ENCODE measurements around the gene GRM7. TPM values are rescaled to one million over a fixed set of nuclear protein-coding genes. Genes with fewer than 3 reads are reported as not detected.

The GRM7 gene
- total RNA-seq, 1 experiment from 2014 or later, result 0.28 TPM

GRCh38 chr3:7025581-7026300 lies 164.8 kb downstream of the GRM7 start:
- H3K27me3 ChIP-seq (ENCODE audit: insufficient read depth, low read length), result no peaks in the 10 kb centered on the region
- H2AFZ ChIP-seq (ENCODE audit: low read length), result no peak overlapping the region
- DNase-seq, result no peak
- H3K79me1 ChIP-seq (ENCODE audit: insufficient read depth, low read depth, low read length, poor library complexity, severe bottlenecking), result no peaks in the 10 kb centered on the region
- Mint-ChIP-seq H3K27ac (no peak overlapping the region), H3K4me3 (no peak overlapping the region), H3K27me3 (ENCODE audit: low read depth) (no peaks in the 10 kb centered on the region), H3K36me3 (ENCODE audit: insufficient read depth in 1 of 3, low read depth in 3 of 3) (no peaks in the 10 kb centered on the region), H3K9me3 (no peaks in the 10 kb centered on the region; a peak in 1 of 5 replicates), H3K4me1 (peaks cover 0 to 3% of the 10 kb centered on the region in 2 experiments; a peak in 1 of 4 replicates)
- H3K23me2 ChIP-seq (ENCODE audit: insufficient read length, low read depth, low read length, poor library complexity, severe bottlenecking), result no peaks in the 10 kb centered on the region
- TF ChIP-seq, protein P1, sequence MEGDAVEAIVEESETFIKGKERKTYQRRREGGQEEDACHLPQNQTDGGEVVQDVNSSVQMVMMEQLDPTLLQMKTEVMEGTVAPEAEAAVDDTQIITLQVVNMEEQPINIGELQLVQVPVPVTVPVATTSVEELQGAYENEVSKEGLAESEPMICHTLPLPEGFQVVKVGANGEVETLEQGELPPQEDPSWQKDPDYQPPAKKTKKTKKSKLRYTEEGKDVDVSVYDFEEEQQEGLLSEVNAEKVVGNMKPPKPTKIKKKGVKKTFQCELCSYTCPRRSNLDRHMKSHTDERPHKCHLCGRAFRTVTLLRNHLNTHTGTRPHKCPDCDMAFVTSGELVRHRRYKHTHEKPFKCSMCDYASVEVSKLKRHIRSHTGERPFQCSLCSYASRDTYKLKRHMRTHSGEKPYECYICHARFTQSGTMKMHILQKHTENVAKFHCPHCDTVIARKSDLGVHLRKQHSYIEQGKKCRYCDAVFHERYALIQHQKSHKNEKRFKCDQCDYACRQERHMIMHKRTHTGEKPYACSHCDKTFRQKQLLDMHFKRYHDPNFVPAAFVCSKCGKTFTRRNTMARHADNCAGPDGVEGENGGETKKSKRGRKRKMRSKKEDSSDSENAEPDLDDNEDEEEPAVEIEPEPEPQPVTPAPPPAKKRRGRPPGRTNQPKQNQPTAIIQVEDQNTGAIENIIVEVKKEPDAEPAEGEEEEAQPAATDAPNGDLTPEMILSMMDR (conservative IDR thresholded peaks at IDR 0.05), result no peak
- H4K20me1 ChIP-seq (ENCODE audit: control insufficient read depth, insufficient read depth, insufficient read length), result no peaks in the 10 kb centered on the region
- H4K91ac ChIP-seq (ENCODE audit: insufficient read length, low read depth, low read length), result no peak overlapping the region
- no peak overlapping the region for H2BK12ac ChIP-seq (ENCODE audit: insufficient read length, low read depth, low read length)
- H3K9me3 ChIP-seq (ENCODE audit: control insufficient read depth, low read depth, low read length), result no peaks in the 10 kb centered on the region
- no peak overlapping the region for H3T11ph ChIP-seq (ENCODE audit: low read length)
- no peak overlapping the region for H2BK120ac ChIP-seq (ENCODE audit: low read depth, low read length, poor library complexity, severe bottlenecking)
- no peak overlapping the region for H4K8ac ChIP-seq (replicated peaks; ENCODE audit: insufficient read length, low read depth, low read length)
- H3K56ac ChIP-seq (ENCODE audit: insufficient read length, low read depth, low read length), result no peak overlapping the region
- H3K14ac ChIP-seq (ENCODE audit: insufficient read depth, low read length), result no peak overlapping the region
- H2AK5ac ChIP-seq (ENCODE audit: insufficient read length, low read length), result no peak overlapping the region
- no peaks in the 10 kb centered on the region for H3K4me1 ChIP-seq (ENCODE audit: insufficient read depth, low read length)
- no peak overlapping the region for H3K18ac ChIP-seq (ENCODE audit: insufficient read length, low read depth, low read length)
- no peak overlapping the region for H3K27ac ChIP-seq (ENCODE audit: insufficient read length, low read depth, low read length)
- no peaks in the 10 kb centered on the region for H3K79me2 ChIP-seq (ENCODE audit: insufficient read depth, low read length)
- H4K5ac ChIP-seq (ENCODE audit: insufficient read length, low read depth, low read length), result no peak overlapping the region
- no peak overlapping the region for H3K4me2 ChIP-seq (ENCODE audit: insufficient read depth, insufficient read length, low read length)
- H3K23ac ChIP-seq (ENCODE audit: insufficient read length, low read depth, low read length), result no peak overlapping the region
- no peak overlapping the region for H3K4ac ChIP-seq (ENCODE audit: low read depth, low read length)
- H2BK15ac ChIP-seq (ENCODE audit: low read depth, low read length), result no peak overlapping the region
- WGBS (ENCODE audit: extremely low coverage, insufficient read length, low lambda C conversion rate), result no CpG with 5 or more reads among the region's 3 CpGs
- H3K9ac ChIP-seq (ENCODE audit: extremely low read depth, insufficient read length, low read length), result no peak overlapping the region
- H2BK5ac ChIP-seq (ENCODE audit: insufficient read length, low read length), result no peak overlapping the region
- no peak overlapping the region for H2BK20ac ChIP-seq (ENCODE audit: low read depth, low read length, poor library complexity, severe bottlenecking)
